ENCODE data around the gene LAPTM4A.

LAPTM4A gene

DNA sequence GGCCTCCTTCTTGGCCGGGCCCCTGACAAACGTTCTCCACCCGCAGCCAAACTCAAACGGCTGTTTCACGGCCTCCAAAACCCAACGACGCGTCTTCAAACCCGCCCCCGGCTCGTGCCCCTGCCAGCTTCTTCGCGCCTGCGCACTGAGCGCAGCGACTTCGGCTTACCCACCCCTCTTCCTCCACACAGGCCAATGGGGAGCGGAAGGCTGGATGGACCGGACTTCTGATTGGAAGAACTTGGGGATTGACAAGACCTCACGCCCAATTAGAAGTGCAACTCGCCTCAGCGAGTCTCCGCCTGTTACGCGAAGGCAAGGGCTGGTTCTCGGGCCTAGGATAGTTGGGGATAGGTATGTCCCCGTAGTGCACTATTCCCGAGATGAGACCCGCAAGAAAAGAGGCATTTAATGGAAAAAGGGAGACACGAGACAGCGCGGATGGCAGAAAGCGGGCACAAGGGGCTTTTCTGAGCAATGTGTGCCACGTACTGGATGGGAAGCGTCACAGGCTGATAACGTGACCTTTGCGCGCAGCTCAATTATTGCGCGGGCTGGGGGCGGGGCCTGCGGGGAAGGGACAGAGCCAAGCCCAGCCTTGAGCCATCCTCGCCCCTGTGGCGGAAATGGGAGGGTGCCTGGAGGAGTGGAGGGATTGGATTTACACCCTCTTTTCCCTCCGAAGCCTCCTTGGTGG is at the start of gene LAPTM4A:
LAPTM4A (minus strand) TSS at position 97 of the 697 bp plus-strand sequence. CDS start 108 bp downstream, outside the sequence.
- peak within 1 kb of the TSS; percentile 86 for H3K27ac ChIP-seq
- TF ChIP-seq ZFX (IDR thresholded peaks at IDR 0.05; ENCODE audit: borderline replicate concordance) (no peak), CTCF (IDR thresholded peaks at IDR 0.05) (no peak)

- H3K27ac ChIP-seq, result no peak overlapping the region
- TF ChIP-seq CTCF (IDR thresholded peaks at IDR 0.05) (no peak), ZFX (IDR thresholded peaks at IDR 0.05; ENCODE audit: borderline replicate concordance) (no peak)
Measured at GRCh38 chr2:20100711-20101110, 49.3 kb upstream of the LAPTM4A start.

DNA sequence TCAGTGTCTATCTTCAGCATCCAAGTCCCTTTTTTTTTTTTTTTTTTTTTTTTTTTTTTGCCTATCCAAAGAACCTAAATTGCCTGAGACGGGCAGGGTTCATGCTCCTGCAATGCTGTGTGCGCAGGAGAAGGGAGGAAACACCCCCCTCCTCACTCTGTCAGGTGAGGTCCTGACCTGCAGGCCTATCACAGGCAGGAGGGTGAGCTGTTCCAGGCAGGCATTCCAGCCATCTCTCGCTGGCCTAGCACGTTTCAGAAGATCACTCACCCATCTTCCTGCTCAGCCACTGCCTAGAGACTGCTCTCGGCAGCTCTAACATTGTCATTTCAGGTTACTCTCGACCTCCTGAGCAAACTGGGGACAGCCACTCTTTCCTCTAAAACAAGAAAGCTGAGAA is 48.4 kb upstream of the LAPTM4A start:
- TF ChIP-seq ZFX (IDR thresholded peaks at IDR 0.05; ENCODE audit: borderline replicate concordance) (no peak), CTCF (IDR thresholded peaks at IDR 0.05) (no peak)
- no peak overlapping the region for H3K27ac ChIP-seq

DNA sequence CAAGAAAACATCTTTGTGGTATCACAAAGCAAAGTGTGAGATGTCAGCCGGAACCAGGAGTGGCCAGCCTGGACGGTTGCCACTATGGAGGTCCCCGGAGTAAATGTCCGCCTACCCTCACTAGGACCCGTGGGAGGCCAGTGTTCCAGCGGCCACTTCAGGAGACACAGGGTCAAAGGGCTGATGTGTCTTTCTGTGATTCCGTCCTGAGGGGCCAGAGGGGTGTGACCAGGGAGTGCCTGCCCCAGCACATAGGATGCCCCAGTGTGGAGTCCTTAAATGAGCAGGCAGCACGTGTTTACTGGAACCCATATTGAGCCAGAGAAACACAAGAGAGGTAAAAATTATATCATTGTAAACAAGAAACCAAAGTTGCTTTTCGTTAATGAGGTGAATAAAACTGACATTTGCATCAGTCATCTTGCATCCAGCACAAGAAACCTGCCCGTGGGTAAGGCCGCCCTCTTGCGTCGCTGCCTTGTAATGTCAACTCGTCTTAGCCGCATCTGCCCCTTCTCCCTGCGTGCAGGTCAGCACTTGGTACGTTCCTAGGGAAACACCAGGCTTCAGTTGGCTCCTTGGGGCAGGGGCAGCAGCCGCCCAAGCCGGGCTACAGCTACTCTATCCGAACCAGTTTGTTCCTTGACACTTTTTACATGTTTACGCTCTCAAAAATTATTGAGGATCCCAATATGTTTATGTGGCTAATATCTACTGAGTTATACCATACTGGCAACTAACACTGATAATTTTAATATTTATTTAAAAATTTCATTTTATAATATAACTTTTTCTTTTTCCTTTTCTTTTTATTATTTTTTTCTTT is 46.7 kb upstream of the LAPTM4A start:
- no peak overlapping the region for H3K27ac ChIP-seq
- TF ChIP-seq ZFX (IDR thresholded peaks at IDR 0.05; ENCODE audit: borderline replicate concordance) (no peak), CTCF (IDR thresholded peaks at IDR 0.05) (peak; percentile 93)

- no peak for TF ChIP-seq ZFX (IDR thresholded peaks at IDR 0.05; ENCODE audit: borderline replicate concordance)
- H3K27ac ChIP-seq, result no peak overlapping the region
Measured at GRCh38 chr2:20095469-20095868, 44.0 kb upstream of the LAPTM4A start.

GRCh38 chr2:20094955-20095354 is 43.5 kb upstream of the LAPTM4A start:
- no peak overlapping the region for H3K27ac ChIP-seq
- TF ChIP-seq ZFX (IDR thresholded peaks at IDR 0.05; ENCODE audit: borderline replicate concordance) (no peak), CTCF (IDR thresholded peaks at IDR 0.05) (no peak)

- no peak overlapping the region for H3K27ac ChIP-seq
- TF ChIP-seq CTCF (IDR thresholded peaks at IDR 0.05) (no peak), ZFX (IDR thresholded peaks at IDR 0.05; ENCODE audit: borderline replicate concordance) (no peak)
Measured at GRCh38 chr2:20094142-20094755, 42.8 kb upstream of the LAPTM4A start.
